Measurements from ENCODE around the gene TLR2. TPM values are rescaled to one million over a fixed set of nuclear protein-coding genes. Genes with fewer than 3 reads are reported as not detected.

Gene TLR2
- polyA plus RNA-seq, 1 donor (not counting 4 experiments of a cell fraction or from before 2014, with no cell fraction given), result 1.8 TPM

GRCh38 chr4:153668647-153669046 is 15.4 kb upstream of the TLR2 start:
- no peaks in the 10 kb centered on the region for H3K79me2 ChIP-seq (ENCODE audit: control insufficient read depth, insufficient read depth, low read length)
- no peak for TF ChIP-seq CTCF (optimal IDR thresholded peaks at IDR 0.05 in 1 of 3, IDR thresholded peaks at IDR 0.05 in 1 of 3, conservative IDR thresholded peaks at IDR 0.05 in 1 of 3; ENCODE audit: extremely low read depth in 1 of 3, insufficient read depth in 2 of 3, low read length in 3 of 3)
- no peak for TF ChIP-seq EZH2 (IDR thresholded peaks at IDR 0.05; ENCODE audit: low read length)
- dilution Hi-C loops (cut with MboI; ENCODE audit: extremely low pct_ligation_motif_present, low sequenced_read_pairs), result no loop called here
- H4K20me1 ChIP-seq (ENCODE audit: control insufficient read depth, extremely low read depth, insufficient read depth, low read length), result no peaks in the 10 kb centered on the region
- H3K27me3 ChIP-seq (ENCODE audit: control insufficient read depth, extremely low read depth, insufficient read depth, low read length), result no peaks in the 10 kb centered on the region
- H3K9ac ChIP-seq (ENCODE audit: control insufficient read depth, extremely low read depth, insufficient read depth, low read length), result no peak overlapping the region
- H3K27ac ChIP-seq (ENCODE audit: control insufficient read depth, insufficient read depth, low read length), result no peak overlapping the region
- H3K9me1 ChIP-seq (ENCODE audit: control insufficient read depth, extremely low read depth, insufficient read depth, low read length), result no peaks in the 10 kb centered on the region
- H3K4me1 ChIP-seq (ENCODE audit: control insufficient read depth, extremely low read depth, insufficient read depth, low read length), result no peaks in the 10 kb centered on the region
- DNase-seq (ENCODE audit: low read depth, low spot score) (no peak), FAIRE-seq (no peak)
- no peak overlapping the region for H3K4me2 ChIP-seq (ENCODE audit: control insufficient read depth, extremely low read depth, insufficient read depth, low read depth, low read length)
- no peak overlapping the region for H2AFZ ChIP-seq (ENCODE audit: control insufficient read depth, low read length)
- H3K36me3 ChIP-seq (ENCODE audit: control insufficient read depth in 2 of 2, extremely low read depth in 1 of 2, insufficient read depth in 2 of 2, low read length in 2 of 2), result no peaks in the 10 kb centered on the region
- no peaks in the 10 kb centered on the region for H3K9me3 ChIP-seq (ENCODE audit: control insufficient read depth, low read depth, low read length)
- H3K4me3 ChIP-seq (ENCODE audit: control insufficient read depth in 2 of 3, extremely low read depth in 1 of 3, insufficient read depth in 2 of 3, low read depth in 1 of 3, low read length in 3 of 3), result no peak overlapping the region

DNA sequence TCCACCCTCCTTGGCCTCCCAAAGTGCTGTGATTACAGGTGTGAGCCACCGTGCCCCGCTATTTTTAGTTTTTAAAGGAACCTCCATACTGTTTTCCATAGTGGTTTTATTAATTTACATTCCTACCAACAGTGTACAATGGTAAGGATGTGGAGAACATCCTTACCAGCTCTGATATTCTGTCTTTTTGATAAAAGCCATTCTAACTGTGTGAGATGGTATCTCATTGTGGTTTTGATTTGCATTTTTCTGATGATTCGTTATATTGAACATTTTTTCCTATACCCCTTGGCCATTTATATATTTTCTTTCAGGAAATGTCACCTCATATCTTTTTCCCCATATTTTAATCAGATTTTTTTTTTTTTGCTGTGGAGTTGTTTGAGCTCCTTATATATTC is 14.2 kb upstream of the TLR2 start:
- no peaks in the 10 kb centered on the region for H3K9me3 ChIP-seq (ENCODE audit: control insufficient read depth, low read depth, low read length)
- H3K9ac ChIP-seq (ENCODE audit: control insufficient read depth, extremely low read depth, insufficient read depth, low read length), result no peak overlapping the region
- FAIRE-seq, result no peak
- H3K79me2 ChIP-seq (ENCODE audit: control insufficient read depth, insufficient read depth, low read length), result no peaks in the 10 kb centered on the region
- TF ChIP-seq CTCF (optimal IDR thresholded peaks at IDR 0.05 in 1 of 3, IDR thresholded peaks at IDR 0.05 in 1 of 3, conservative IDR thresholded peaks at IDR 0.05 in 1 of 3; ENCODE audit: extremely low read depth in 1 of 3, insufficient read depth in 2 of 3, low read length in 3 of 3) (no peak), EZH2 (IDR thresholded peaks at IDR 0.05; ENCODE audit: low read length) (no peak)
- no peaks in the 10 kb centered on the region for H4K20me1 ChIP-seq (ENCODE audit: control insufficient read depth, extremely low read depth, insufficient read depth, low read length)
- H3K27ac ChIP-seq (ENCODE audit: control insufficient read depth, insufficient read depth, low read length), result no peak overlapping the region
- no peaks in the 10 kb centered on the region for H3K36me3 ChIP-seq (ENCODE audit: control insufficient read depth in 2 of 2, extremely low read depth in 1 of 2, insufficient read depth in 2 of 2, low read length in 2 of 2)
- dilution Hi-C loops (cut with MboI; ENCODE audit: extremely low pct_ligation_motif_present, low sequenced_read_pairs), result no loop called here
- no peak overlapping the region for H3K4me2 ChIP-seq (ENCODE audit: control insufficient read depth, extremely low read depth, insufficient read depth, low read depth, low read length)
- no peak overlapping the region for H2AFZ ChIP-seq (ENCODE audit: control insufficient read depth, low read length)
- H3K4me1 ChIP-seq (ENCODE audit: control insufficient read depth, extremely low read depth, insufficient read depth, low read length), result peaks cover 3% of the 10 kb centered on the region
- H3K27me3 ChIP-seq (ENCODE audit: control insufficient read depth, extremely low read depth, insufficient read depth, low read length), result no peaks in the 10 kb centered on the region
- no peak for DNase-seq (ENCODE audit: low read depth, low spot score)
- H3K9me1 ChIP-seq (ENCODE audit: control insufficient read depth, extremely low read depth, insufficient read depth, low read length), result no peaks in the 10 kb centered on the region
- no peak overlapping the region for H3K4me3 ChIP-seq (ENCODE audit: control insufficient read depth in 2 of 3, extremely low read depth in 1 of 3, insufficient read depth in 2 of 3, low read depth in 1 of 3, low read length in 3 of 3)
